ENCODE data around the gene DMD.

Gene DMD

GRCh38 chrX:31858915-31859314 lies 1352.4 kb downstream of the DMD start:
- DNase-seq (ENCODE audit: low read depth) = no peak

GRCh38 chrX:31854716-31855115 lies 1356.6 kb downstream of the DMD start:
- no peak for DNase-seq (ENCODE audit: low read depth)

- DNase-seq (ENCODE audit: low read depth) = no peak
Measured at GRCh38 chrX:31851761-31852160, 1359.6 kb downstream of the DMD start.

- DNase-seq (ENCODE audit: low read depth) = no peak
Measured at GRCh38 chrX:31847773-31848172, 1363.6 kb downstream of the DMD start.

GRCh38 chrX:31845003-31845402 lies 1366.3 kb downstream of the DMD start:
- no peak for DNase-seq (ENCODE audit: low read depth)

GRCh38 chrX:31838617-31839016 lies 1372.7 kb downstream of the DMD start:
- no peak for DNase-seq (ENCODE audit: low read depth)

- DNase-seq (ENCODE audit: low read depth) = no peak
Measured at GRCh38 chrX:31837445-31838049, 1373.8 kb downstream of the DMD start.

- no peak for DNase-seq (ENCODE audit: low read depth)
Measured at GRCh38 chrX:31836479-31836878, 1374.9 kb downstream of the DMD start.

- no peak for DNase-seq (ENCODE audit: low read depth)
Measured at GRCh38 chrX:31832263-31832662, 1379.1 kb downstream of the DMD start.

- DNase-seq (ENCODE audit: low read depth) = no peak
Measured at GRCh38 chrX:31820430-31821210, 1390.7 kb downstream of the DMD start.

GRCh38 chrX:31819455-31819854 lies 1391.9 kb downstream of the DMD start:
- DNase-seq (ENCODE audit: low read depth) = no peak

GRCh38 chrX:31811106-31811505 lies 1400.2 kb downstream of the DMD start:
- no peak for DNase-seq (ENCODE audit: low read depth)

- DNase-seq (ENCODE audit: low read depth) = no peak
Measured at GRCh38 chrX:31808357-31808756, 1403.0 kb downstream of the DMD start.

GRCh38 chrX:31807165-31807564 lies 1404.2 kb downstream of the DMD start:
- no peak for DNase-seq (ENCODE audit: low read depth)

GRCh38 chrX:31805781-31806180 lies 1405.6 kb downstream of the DMD start:
- no peak for DNase-seq (ENCODE audit: low read depth)

- no peak for DNase-seq (ENCODE audit: low read depth)
Measured at GRCh38 chrX:31800219-31800618, 1411.1 kb downstream of the DMD start.

- DNase-seq (ENCODE audit: low read depth) = no peak
Measured at GRCh38 chrX:31796624-31797023, 1414.7 kb downstream of the DMD start.

- DNase-seq (ENCODE audit: low read depth) = no peak
Measured at GRCh38 chrX:31747411-31747810, 1463.9 kb downstream of the DMD start.

- DNase-seq (ENCODE audit: low read depth) = no peak
Measured at GRCh38 chrX:31743004-31743403, 1468.3 kb downstream of the DMD start.

GRCh38 chrX:31717474-31717873 lies 1493.9 kb downstream of the DMD start:
- no peak for DNase-seq (ENCODE audit: low read depth)

GRCh38 chrX:31715675-31716074 lies 1495.7 kb downstream of the DMD start:
- DNase-seq (ENCODE audit: low read depth) = no peak

- DNase-seq (ENCODE audit: low read depth) = no peak
Measured at GRCh38 chrX:31714797-31715196, 1496.6 kb downstream of the DMD start.

GRCh38 chrX:31713120-31713519 lies 1498.2 kb downstream of the DMD start:
- no peak for DNase-seq (ENCODE audit: low read depth)

- no peak for DNase-seq (ENCODE audit: low read depth)
Measured at GRCh38 chrX:31711166-31711565, 1500.2 kb downstream of the DMD start.
